GM10248 (cell line): ENCODE results near the gene RAP2A.

Source experiments
- CTCF ChIA-PET: fragments of 300-600 bp; sonication (Branson Sonifier 250); formaldehyde crosslinking; extraction: SDS; loops from one replicate; lab custom pipeline; 2021; ENCODE audit warnings: antibody characterized with exemption; lab: Yijun Ruan, JAX
- POLR2A ChIA-PET: fragments of 350-650 bp; sonication (Branson Sonifier 250); formaldehyde crosslinking; extraction: SDS; loops from one replicate; lab custom pipeline; 2020; ENCODE audit warnings: antibody characterized with exemption; lab: Yijun Ruan, JAX
- DNase-seq: peaks from one replicate; pipeline ENCODE4 v3.0.0; 2012; ENCODE audit errors: extremely low spot score
- CTCF ChIP-seq: IDR thresholded peaks from 2 replicates; pipeline ENCODE4 v1.5.1; 2012; ENCODE audit warnings: mild to moderate bottlenecking, low read depth; ENCODE audit errors: extremely low read depth, missing control alignments, control extremely low read depth

RAP2A gene

GRCh38 chr13:97483465-97483864 is 49.5 kb downstream of the RAP2A start:
- CTCF ChIA-PET, result interaction anchor here (0.8 to 3.1 kb wide), 5 partner anchors 8 to 28 kb away, joined by 3 to 11 read pairs (median 3); no protein-coding TSS in a partner anchor
- no peak for TF ChIP-seq CTCF
- no peak for DNase-seq
- POLR2A ChIA-PET, result no interaction called here

GRCh38 chr13:97484301-97484700 is 50.3 kb downstream of the RAP2A start:
- no peak for DNase-seq
- ChIA-PET CTCF (interaction anchor here (0.8 to 3.1 kb wide), 6 partner anchors 9 to 96 kb away, joined by 3 to 11 read pairs (median 3); no protein-coding TSS in a partner anchor), POLR2A (no interaction called here)
- TF ChIP-seq CTCF, result no peak

- ChIA-PET POLR2A (no interaction called here), CTCF (interaction anchor here (0.9 to 3.1 kb wide), 3 partner anchors 10 to 22 kb away, joined by 3 to 11 read pairs (median 4); no protein-coding TSS in a partner anchor)
- no peak for TF ChIP-seq CTCF
- DNase-seq, result no peak
These were observed 51.4 kb downstream of the RAP2A start for GRCh38 chr13:97485320-97485719.

GRCh38 chr13:97490702-97491307 is 56.8 kb downstream of the RAP2A start:
- POLR2A ChIA-PET, result no interaction called here
- CTCF ChIA-PET, result interaction anchor here (1.2 kb wide), 1 partner anchor 12 kb away, joined by 3 read pairs; no protein-coding TSS in a partner anchor
- DNase-seq, result no peak
- no peak for TF ChIP-seq CTCF

- CTCF ChIA-PET, result no interaction called here
These were observed 57.5 kb downstream of the RAP2A start for GRCh38 chr13:97491452-97491851.

GRCh38 chr13:97492257-97492656 is 58.3 kb downstream of the RAP2A start:
- TF ChIP-seq CTCF, result no peak
- ChIA-PET CTCF (interaction anchor here (1.5 to 1.7 kb wide), 2 partner anchors 15 to 24 kb away, joined by 3 to 4 read pairs; no protein-coding TSS in a partner anchor), POLR2A (no interaction called here)
- DNase-seq, result no peak

More at GRCh38 chr13:97491452-97491851, 57.5 kb downstream of the RAP2A start:
- no peak for DNase-seq
- no peak for TF ChIP-seq CTCF
- POLR2A ChIA-PET, result no interaction called here
